H1 (cell line): Measurements from ENCODE around the gene FRMD3. TPM values are rescaled to one million over a fixed set of nuclear protein-coding genes. Genes with fewer than 3 reads are reported as not detected.

Experiments used
- CTCF ChIA-PET: fragments of 300-600 bp; sonication (Branson Sonifier 250); formaldehyde crosslinking; loops from one replicate; lab custom pipeline; 2021; ENCODE audit not compliant: partially characterized antibody; lab: Charles Lee
- POLR2A ChIA-PET: fragments of 300-600 bp; sonication (Branson Sonifier 250); formaldehyde crosslinking; loops from one replicate; lab custom pipeline; 2021; ENCODE audit warnings: inconsistent platforms; ENCODE audit not compliant: partially characterized antibody; lab: Charles Lee
- DNase-seq, 2 experiments: peaks; one replicate each; pipeline versions ENCODE4 v3.0.0 to v3.0.0-alpha.2; 2010 to 2022; ENCODE audit warnings: low spot score in 2 of 2, low read depth in 1 of 2, mixed read lengths in 1 of 2
- FAIRE-seq: peaks from 2 replicates; lab custom pipeline; 2011; peaks lifted over from hg19 to GRCh38; lab: Jason Lieb, UNC
- H2AFZ ChIP-seq: 2 replicates; pipeline ENCODE4 v1.8.1; 2012; ENCODE audit warnings: low read length, inconsistent platforms
- H2AK5ac ChIP-seq: 2 replicates; pipeline ENCODE4 v1.6.1; 2013; ENCODE audit warnings: low read depth, low read length
- H2BK120ac ChIP-seq: replicated peaks from 2 replicates; pipeline ENCODE3; 2013; ENCODE audit warnings: low read depth, low read length, inconsistent platforms
- H2BK12ac ChIP-seq: 2 replicates; pipeline ENCODE4 v1.6.1; 2013; ENCODE audit warnings: low read depth, low read length
- H2BK15ac ChIP-seq: 2 replicates; pipeline ENCODE4 v1.6.1; 2013; ENCODE audit warnings: low read length
- H2BK20ac ChIP-seq: 2 replicates; pipeline ENCODE4 v1.6.1; 2013; ENCODE audit warnings: low read length
- H2BK5ac ChIP-seq: 2 replicates; pipeline ENCODE4 v1.6.1; 2013; ENCODE audit warnings: low read depth, low read length
- H3K14ac ChIP-seq: 2 replicates; pipeline ENCODE4 v1.6.1; 2013; ENCODE audit warnings: inconsistent platforms; ENCODE audit not compliant: insufficient read length
- H3K18ac ChIP-seq: 2 replicates; pipeline ENCODE4 v1.6.1; 2013; ENCODE audit warnings: low read length; ENCODE audit errors: extremely low read depth
- H3K23ac ChIP-seq: 2 replicates; pipeline ENCODE4 v1.6.1; 2013; ENCODE audit warnings: inconsistent platforms; ENCODE audit not compliant: insufficient read length
- H3K23me2 ChIP-seq: 2 replicates; pipeline ENCODE4 v1.6.1; 2013; ENCODE audit warnings: low read depth, low read length
- H3K27ac ChIP-seq: 2 replicates; pipeline ENCODE4 v1.6.1; 2011; ENCODE audit warnings: low read depth, low read length, inconsistent platforms
- H3K27me3 ChIP-seq, 4 experiments: replicated peaks in 1 of 4; 1 replicate in 1 of 4; 2 replicates in 3 of 4; pipeline versions ENCODE4 v1.6.1 to v1.8.1; 2011 to 2013; ENCODE audit warnings: low read length in 3 of 4, mild to moderate bottlenecking in 3 of 4, inconsistent platforms in 2 of 4, mixed read lengths in 2 of 4, moderate library complexity in 1 of 4; ENCODE audit not compliant: control insufficient read depth in 3 of 4, insufficient read depth in 3 of 4; ENCODE audit errors: extremely low read depth in 1 of 4
- H3K36me3 ChIP-seq, 4 experiments: 2 replicates each; pipeline versions ENCODE4 v1.6.1 to v1.8.1; 2011 to 2013; ENCODE audit warnings: mild to moderate bottlenecking in 4 of 4, low read length in 3 of 4, moderate library complexity in 2 of 4, control low read depth in 1 of 4, inconsistent platforms in 1 of 4; ENCODE audit not compliant: insufficient read depth in 4 of 4, control insufficient read depth in 2 of 4
- H3K4ac ChIP-seq: replicated peaks from 2 replicates; pipeline ENCODE3; 2013; ENCODE audit warnings: low read length, low read depth, mixed read lengths, inconsistent platforms; ENCODE audit not compliant: insufficient read length
- H3K4me1 ChIP-seq, 4 experiments: replicated peaks in 1 of 4; 1 replicate in 1 of 4; 2 replicates in 3 of 4; pipeline versions ENCODE4 v1.6.1 to v1.8.1; 2011 to 2013; ENCODE audit warnings: low read length in 3 of 4, inconsistent platforms in 2 of 4, mixed read lengths in 1 of 4; ENCODE audit not compliant: insufficient read depth in 4 of 4, control insufficient read depth in 3 of 4
- H3K4me2 ChIP-seq, 2 experiments: 2 replicates each; pipeline versions ENCODE4 v1.6.1 to v1.8.1; 2011 to 2013; ENCODE audit warnings: low read depth in 2 of 2, low read length in 2 of 2, control low read depth in 1 of 2, inconsistent platforms in 1 of 2, mild to moderate bottlenecking in 1 of 2; ENCODE audit not compliant: insufficient read depth in 1 of 2
- H3K4me3 ChIP-seq, 4 experiments: fragments of 200-600, 300-600 bp in 1 of 4; sonication (generic), shearing (Covaris generic), sonication (Bioruptor Twin) in 1 of 4; 2 replicates each; pipeline versions ENCODE4 v1.5.1 to v1.8.1; 2011 to 2016; ENCODE audit warnings: low read length in 4 of 4, low read depth in 3 of 4, control low read depth in 2 of 4, inconsistent platforms in 2 of 4, mild to moderate bottlenecking in 2 of 4, mixed read lengths in 1 of 4, moderate library complexity in 1 of 4; ENCODE audit not compliant: insufficient read depth in 2 of 4; ENCODE audit errors: extremely low read depth in 1 of 4
- H3K56ac ChIP-seq: replicated peaks from 2 replicates; pipeline ENCODE3; 2013; ENCODE audit warnings: low read depth, mild to moderate bottlenecking, mixed read lengths, low read length, inconsistent platforms; ENCODE audit not compliant: insufficient read length
- H3K79me1 ChIP-seq: 2 replicates; pipeline ENCODE4 v1.6.1; 2013; ENCODE audit warnings: low read depth, low read length, control low read depth
- H3K79me2 ChIP-seq, 2 experiments: 2 replicates each; pipeline versions ENCODE4 v1.6.1 to v1.8.1; 2012 to 2013; ENCODE audit warnings: low read length in 2 of 2, mild to moderate bottlenecking in 2 of 2, inconsistent platforms in 1 of 2; ENCODE audit not compliant: insufficient read depth in 2 of 2, control insufficient read depth in 1 of 2
- H3K9ac ChIP-seq, 4 experiments: replicated peaks in 1 of 4; 1 replicate in 1 of 4; 2 replicates in 3 of 4; pipeline versions ENCODE4 v1.6.1 to v1.8.1; 2011 to 2013; ENCODE audit warnings: low read depth in 3 of 4, low read length in 3 of 4, control low read depth in 2 of 4, mild to moderate bottlenecking in 2 of 4, moderate library complexity in 2 of 4, inconsistent platforms in 1 of 4; ENCODE audit errors: extremely low read depth in 1 of 4
- H3K9me3 ChIP-seq, 2 experiments: 2 replicates each; pipeline versions ENCODE4 v1.6.1 to v1.8.1; 2012 to 2013; ENCODE audit warnings: mild to moderate bottlenecking in 2 of 2, moderate library complexity in 2 of 2, control low read depth in 1 of 2, inconsistent platforms in 1 of 2, low read depth in 1 of 2, low read length in 1 of 2, mixed read lengths in 1 of 2; ENCODE audit not compliant: insufficient read depth in 2 of 2
- H4K20me1 ChIP-seq, 2 experiments: replicated peaks in 1 of 2; 2 replicates each; pipeline versions ENCODE3 to v1.8.1; 2011 to 2013; ENCODE audit warnings: inconsistent platforms in 2 of 2, low read length in 2 of 2, mild to moderate bottlenecking in 1 of 2; ENCODE audit not compliant: insufficient read depth in 2 of 2, control insufficient read depth in 1 of 2
- H4K5ac ChIP-seq: 2 replicates; pipeline ENCODE4 v1.6.1; 2013; ENCODE audit warnings: low read length, low read depth, mixed read lengths, inconsistent platforms; ENCODE audit not compliant: insufficient read length
- H4K8ac ChIP-seq: 2 replicates; pipeline ENCODE4 v1.8.0; 2013; ENCODE audit warnings: mild to moderate bottlenecking, moderate library complexity, low read length, inconsistent platforms; ENCODE audit not compliant: insufficient read depth; ENCODE audit errors: extremely low read depth
- H4K91ac ChIP-seq: replicated peaks from 2 replicates; pipeline ENCODE3; 2013; ENCODE audit warnings: low read length, mixed read lengths, inconsistent platforms; ENCODE audit not compliant: insufficient read length
- BACH1 ChIP-seq: IDR thresholded peaks from 2 replicates; pipeline ENCODE4 v1.6.1; 2012; ENCODE audit warnings: low read length, improper control_type of control experiment
- BCL11A ChIP-seq, 2 experiments: IDR thresholded peaks; one replicate each; pipeline ENCODE4 v1.6.1; 2011; ENCODE audit warnings: low read depth in 2 of 2, low read length in 2 of 2, mild to moderate bottlenecking in 2 of 2
- CBX8 ChIP-seq: fragments of 300-800, 300-1000 bp; sonication (generic); IDR thresholded peaks from 2 replicates; pipeline ENCODE4 v1.7.1; 2016; ENCODE audit warnings: low read depth, low read length, borderline replicate concordance
- CEBPB ChIP-seq: IDR thresholded peaks from 2 replicates; pipeline ENCODE4 v1.6.1; 2012; ENCODE audit warnings: low read depth, low read length
- CHD2 ChIP-seq: IDR thresholded peaks from 2 replicates; pipeline ENCODE4 v1.6.1; 2012; ENCODE audit warnings: low read length, improper control_type of control experiment
- CREB1 ChIP-seq: IDR thresholded peaks from 2 replicates; pipeline ENCODE4 v1.6.1; 2012; ENCODE audit warnings: inconsistent platforms
- CTBP2 ChIP-seq: IDR thresholded peaks from 2 replicates; pipeline ENCODE4 v1.7.0; 2011; ENCODE audit warnings: borderline replicate concordance, mild to moderate bottlenecking, moderate library complexity, mixed read lengths, low read length; ENCODE audit not compliant: insufficient read depth, insufficient read length
- KDM1A ChIP-seq: fragments of 200-600, 300-600 bp; sonication (generic); IDR thresholded peaks from 2 replicates; pipeline ENCODE4 v1.7.1; 2016; ENCODE audit warnings: mild to moderate bottlenecking, low read length, borderline replicate concordance
- MAFK ChIP-seq: IDR thresholded peaks from 2 replicates; pipeline ENCODE4 v1.6.1; 2012; ENCODE audit warnings: low read depth, mild to moderate bottlenecking, improper control_type of control experiment, low read length
- NRF1 ChIP-seq: IDR thresholded peaks from 2 replicates; pipeline ENCODE4 v1.6.1; 2011; ENCODE audit warnings: mild to moderate bottlenecking, low read depth, low read length, improper control_type of control experiment
- PHF8 ChIP-seq: fragments of 200-600 bp; sonication (generic); conservative IDR thresholded peaks from 2 replicates; pipeline ENCODE4 v1.7.1; 2012; ENCODE audit warnings: low read depth, mild to moderate bottlenecking, inconsistent platforms, low read length, moderate library complexity
- POLR2A ChIP-seq, 2 experiments: IDR thresholded peaks; 1 replicate in 1 of 2; 2 replicates in 1 of 2; pipeline ENCODE4 v1.6.1; 2011; ENCODE audit warnings: low read depth in 2 of 2, low read length in 2 of 2, mild to moderate bottlenecking in 2 of 2; ENCODE audit errors: control extremely low read depth in 1 of 2
- SP2 ChIP-seq: IDR thresholded peaks from 2 replicates; pipeline ENCODE4 v1.6.1; 2012; ENCODE audit warnings: mild to moderate bottlenecking, low read length, inconsistent platforms
- SP4 ChIP-seq: IDR thresholded peaks from 2 replicates; pipeline ENCODE4 v1.6.1; 2012; ENCODE audit warnings: low read length, inconsistent platforms
- SRF ChIP-seq: IDR thresholded peaks from 2 replicates; pipeline ENCODE4 v1.6.1; 2011; ENCODE audit warnings: mild to moderate bottlenecking, low read depth, low read length, moderate library complexity
- SUZ12 ChIP-seq: fragments of 200-600 bp; sonication (generic); IDR thresholded peaks from 2 replicates; pipeline ENCODE4 v1.6.1; 2012; ENCODE audit warnings: mild to moderate bottlenecking, inconsistent platforms, low read length, moderate library complexity, mixed read lengths
- TEAD4 ChIP-seq: IDR thresholded peaks from 2 replicates; pipeline ENCODE4 v1.6.1; 2012; ENCODE audit warnings: low read depth, low read length, inconsistent platforms, mixed read lengths
- WGBS, 2 experiments: shearing (Covaris generic) in 1 of 2; methylation state at CpG; one replicate each; pipeline versions ENCODE4 v1.1.6 to v1.1.7; 2013 to 2015; ENCODE audit warnings: low lambda C conversion rate in 2 of 2, mixed read lengths in 2 of 2, inconsistent platforms in 1 of 2, low coverage in 1 of 2, missing lambda C conversion rate in 1 of 2; ENCODE audit not compliant: insufficient replicate concordance in 2 of 2, insufficient coverage in 1 of 2, insufficient read length in 1 of 2; ENCODE audit errors: extremely low coverage in 1 of 2, missing lambda C conversion rate in 1 of 2; 5-methylcytosine and 5-hydroxymethylcytosine counted together
- polyA plus RNA-seq, 7 experiments: library from polyadenylated mRNA; depleted of rRNA in 3 of 7; stranded (reverse) in 5 of 7; unstranded in 2 of 7; fragments of >200 nt in 5 of 7; fragments of 200-250 nt in 2 of 7; gene quantifications; 1 replicate in 5 of 7; 2 replicates in 1 of 7; 4 replicates in 1 of 7; pipeline versions ENCODE4 v1.2.1 to v1.2.3, GENCODE V29; 2011 to 2013; ENCODE audit warnings: missing spikeins in 2 of 7, mixed read lengths in 2 of 7
- total RNA-seq: library from RNA; stranded (reverse); fragmentation: NEBNext Ultra II Directional; extraction: Animal tissue kit (Norgen Biotek cat#: 25700); gene quantifications from 2 replicates; pipeline ENCODE4 v1.2.1, GENCODE V29; 2021

Gene FRMD3
- total and polyA plus RNA-seq, 2 of the 8 experiments (the other 6 are each of a cell fraction or from before 2014, with no cell fraction given) = 0.15 to 1.4 TPM

GRCh38 chr9:83449166-83449565, 89.0 kb downstream of the FRMD3 start:
- no peak overlapping the region for H3K4me2 ChIP-seq
- no peak overlapping the region for H2BK15ac ChIP-seq
- H3K79me1 ChIP-seq = no peaks in the 10 kb centered on the region
- FAIRE-seq = no peak
- H3K9ac ChIP-seq = no peak overlapping the region
- no peak overlapping the region for H2BK20ac ChIP-seq
- H4K20me1 ChIP-seq = no peaks in the 10 kb centered on the region
- H3K14ac ChIP-seq = no peak overlapping the region
- H3K18ac ChIP-seq = no peak overlapping the region
- H3K27me3 ChIP-seq = no peaks in the 10 kb centered on the region
- H4K5ac ChIP-seq = no peak overlapping the region
- ChIA-PET CTCF (interaction anchor here (0.7 to 2.4 kb wide), 8 partner anchors 15 to 142 kb away, joined by 3 to 10 read pairs (median 4); no protein-coding TSS in a partner anchor), POLR2A (interaction anchor here (0.6 kb wide), 1 partner anchor 13 kb away, joined by 3 read pairs; no protein-coding TSS in a partner anchor)
- H2BK120ac ChIP-seq = no peak overlapping the region
- no peak overlapping the region for H2BK12ac ChIP-seq
- DNase-seq = no peak
- no peak overlapping the region for H3K4ac ChIP-seq
- H4K91ac ChIP-seq = no peak overlapping the region
- no peak overlapping the region for H2AK5ac ChIP-seq
- H4K8ac ChIP-seq = no peak overlapping the region
- H2AFZ ChIP-seq = no peak overlapping the region
- 94% methylated on average over 5 of the region's 5 CpGs; no CpG with 5 or more reads in 1 of the 2 experiments for WGBS, 2 experiments
- no peak overlapping the region for H3K56ac ChIP-seq
- no peaks in the 10 kb centered on the region; the same call in 1 of the 2 replicates for H3K23me2 ChIP-seq
- H3K4me3 ChIP-seq = no peak overlapping the region
- no peaks in the 10 kb centered on the region for H3K79me2 ChIP-seq
- H3K36me3 ChIP-seq = no peaks in the 10 kb centered on the region
- no peak overlapping the region for H2BK5ac ChIP-seq
- H3K4me1 ChIP-seq = no peaks in the 10 kb centered on the region
- no peak overlapping the region for H3K27ac ChIP-seq
- no peak overlapping the region for H3K23ac ChIP-seq
- H3K9me3 ChIP-seq = no peaks in the 10 kb centered on the region
- TF ChIP-seq CHD2 (no peak), SP2 (no peak), MAFK (no peak), CBX8 (no peak), CREB1 (no peak), KDM1A (no peak), SP4 (no peak), CTBP2 (no peak), BACH1 (no peak), SRF (no peak), PHF8 (no peak), CEBPB (no peak), BCL11A (IDR thresholded peaks at IDR 0.05; ENCODE audit: low read depth in 2 of 2, low read length in 2 of 2) (no peak), NRF1 (no peak), POLR2A (IDR thresholded peaks at IDR 0.05; ENCODE audit: control extremely low read depth in 1 of 2, low read depth in 2 of 2, low read length in 2 of 2) (no peak), TEAD4 (no peak), SUZ12 (no peak)
